GM21526 (cell line): ENCODE data around the gene SLC2A13.

ENCODE experiments used
- ATAC-seq: cut with Tn5 transposase; IDR thresholded peaks from one replicate; pipeline ENCODE4 v1.9.1; 2021; ENCODE audit warnings: moderate library complexity; ENCODE audit not compliant: unreplicated experiment, low FRiP score

The SLC2A13 gene

DNA sequence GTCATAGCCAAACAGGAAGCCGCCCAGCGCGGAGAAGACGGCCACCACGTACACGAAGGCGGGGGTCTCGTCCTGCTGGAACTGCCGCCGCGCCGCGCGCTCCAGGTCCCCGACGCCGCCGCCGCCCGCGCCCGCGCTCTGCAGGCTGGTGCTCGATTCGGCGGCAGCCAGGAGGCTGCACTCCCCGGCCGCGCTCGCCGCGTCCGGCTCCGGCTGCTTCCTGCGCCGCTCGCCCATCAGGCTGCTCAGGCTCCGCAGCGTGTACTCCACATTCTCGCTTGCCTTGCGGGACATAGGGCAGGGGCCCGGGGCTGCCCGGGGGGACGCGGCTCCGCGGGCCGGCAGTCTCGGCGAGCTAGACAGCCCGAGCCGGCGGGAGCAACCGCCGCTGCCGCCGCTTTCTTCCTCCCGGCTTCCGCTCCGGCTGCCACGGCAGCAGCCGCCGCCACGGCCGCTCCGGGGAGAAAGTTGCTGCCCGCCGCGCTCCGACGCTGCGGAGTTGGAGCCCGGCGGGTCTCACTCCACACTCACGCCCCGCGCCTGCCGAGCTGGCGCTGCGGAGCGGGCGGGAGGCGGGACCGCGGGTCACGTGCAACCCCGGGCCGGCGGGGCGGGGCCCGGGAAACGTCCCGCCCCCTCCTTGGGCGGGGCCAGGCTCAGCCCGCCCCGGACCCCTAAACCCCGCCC is at the start of gene SLC2A13:
Gene SLC2A13 (minus strand): TSS at position 567 of the 687 bp plus-strand sequence. CDS start 273 bp downstream, at position 294.
- peak; percentile 82 for ATAC-seq

DNA sequence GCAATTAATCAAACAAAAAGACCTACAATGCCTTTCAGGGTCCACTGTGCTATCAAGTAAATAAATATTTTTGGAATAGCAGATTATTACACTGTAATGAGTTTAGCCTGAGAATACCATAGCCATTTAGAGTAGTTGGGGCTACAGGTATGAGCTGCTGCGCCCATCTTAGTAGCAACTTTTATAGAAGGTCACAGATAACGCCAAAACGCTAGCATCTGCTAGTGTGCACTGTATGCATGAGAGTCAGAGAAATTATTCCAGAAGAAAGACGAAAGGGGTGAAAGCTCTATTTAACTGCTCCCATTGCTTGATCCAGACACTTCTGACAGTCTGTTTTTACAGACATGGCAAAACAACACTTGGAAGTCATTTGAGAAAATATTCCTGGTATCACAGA is 48.5 kb upstream of the SLC2A13 start:
- no peak for ATAC-seq

DNA sequence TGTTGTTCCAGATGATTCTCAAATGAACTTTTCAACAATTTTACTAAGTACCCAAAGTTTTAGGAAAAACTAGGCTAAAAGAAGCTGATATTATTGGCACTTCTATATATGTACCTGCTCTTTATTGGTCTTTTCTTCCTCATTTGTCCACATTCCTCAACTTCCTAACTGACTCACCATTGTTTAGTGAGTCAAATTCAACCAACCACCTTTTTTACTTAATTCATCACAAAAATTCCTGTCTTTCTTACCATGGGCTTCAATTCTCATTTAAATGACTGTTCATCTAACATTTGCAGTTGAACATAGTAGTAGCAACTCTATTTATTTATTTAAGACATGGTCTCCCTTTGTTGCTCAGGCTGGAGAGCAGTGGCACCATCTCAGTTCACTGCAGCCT is 47.6 kb upstream of the SLC2A13 start:
- no peak for ATAC-seq

DNA sequence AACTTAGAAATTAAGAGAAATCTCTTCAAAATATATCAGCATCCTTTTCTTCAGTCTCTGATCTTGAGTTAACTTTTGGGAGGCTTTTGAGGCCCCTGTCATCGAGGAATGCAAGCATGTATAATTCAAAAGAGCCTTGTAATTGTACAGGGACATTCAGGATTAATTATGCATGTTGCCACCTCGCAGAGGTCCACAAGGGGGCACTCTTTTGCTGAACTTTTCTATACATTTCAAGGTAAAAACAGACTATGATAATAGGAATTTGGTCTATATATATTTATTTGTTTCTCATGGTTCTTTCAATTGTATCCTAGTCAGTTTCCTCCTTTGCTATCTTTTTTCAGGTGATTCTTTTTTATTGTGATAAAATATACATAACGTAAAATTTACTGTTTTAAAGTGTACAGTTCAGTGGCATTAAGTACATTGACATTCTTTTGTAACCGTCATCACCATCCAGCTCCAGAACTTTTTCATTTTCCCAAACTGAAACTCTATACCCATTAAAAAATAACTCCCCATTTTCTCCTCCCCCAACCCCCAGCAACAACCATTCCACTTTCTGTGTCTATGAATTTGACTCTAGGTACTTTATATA is 47.0 kb upstream of the SLC2A13 start:
- no peak for ATAC-seq

DNA sequence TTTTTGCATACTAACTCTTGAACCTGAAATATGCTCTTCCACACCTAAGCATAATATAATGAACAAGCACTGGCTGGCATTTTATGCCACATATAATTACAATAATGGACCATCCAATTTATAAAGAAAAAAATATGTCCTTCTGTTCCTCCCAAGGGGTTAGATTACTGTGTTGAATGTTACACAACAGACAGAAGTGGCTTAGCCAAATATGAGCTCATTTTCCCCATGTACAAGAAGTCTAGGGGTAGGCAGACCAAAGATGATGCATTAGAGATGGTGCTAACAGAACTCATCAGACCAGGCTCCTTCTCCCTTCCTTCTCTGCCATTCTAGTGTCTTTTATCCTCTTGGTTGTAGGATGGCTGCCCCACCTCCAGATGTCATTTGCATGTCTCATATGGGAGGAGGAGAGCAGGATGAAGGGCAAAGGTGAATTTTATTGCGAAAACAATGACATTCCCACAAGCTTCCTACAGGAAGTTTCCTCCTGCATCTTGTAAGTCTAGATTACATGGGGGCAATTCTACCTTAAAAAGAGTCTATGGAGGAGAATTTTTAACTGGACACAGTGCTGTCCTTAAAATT is 43.9 kb upstream of the SLC2A13 start:
- no peak for ATAC-seq

DNA sequence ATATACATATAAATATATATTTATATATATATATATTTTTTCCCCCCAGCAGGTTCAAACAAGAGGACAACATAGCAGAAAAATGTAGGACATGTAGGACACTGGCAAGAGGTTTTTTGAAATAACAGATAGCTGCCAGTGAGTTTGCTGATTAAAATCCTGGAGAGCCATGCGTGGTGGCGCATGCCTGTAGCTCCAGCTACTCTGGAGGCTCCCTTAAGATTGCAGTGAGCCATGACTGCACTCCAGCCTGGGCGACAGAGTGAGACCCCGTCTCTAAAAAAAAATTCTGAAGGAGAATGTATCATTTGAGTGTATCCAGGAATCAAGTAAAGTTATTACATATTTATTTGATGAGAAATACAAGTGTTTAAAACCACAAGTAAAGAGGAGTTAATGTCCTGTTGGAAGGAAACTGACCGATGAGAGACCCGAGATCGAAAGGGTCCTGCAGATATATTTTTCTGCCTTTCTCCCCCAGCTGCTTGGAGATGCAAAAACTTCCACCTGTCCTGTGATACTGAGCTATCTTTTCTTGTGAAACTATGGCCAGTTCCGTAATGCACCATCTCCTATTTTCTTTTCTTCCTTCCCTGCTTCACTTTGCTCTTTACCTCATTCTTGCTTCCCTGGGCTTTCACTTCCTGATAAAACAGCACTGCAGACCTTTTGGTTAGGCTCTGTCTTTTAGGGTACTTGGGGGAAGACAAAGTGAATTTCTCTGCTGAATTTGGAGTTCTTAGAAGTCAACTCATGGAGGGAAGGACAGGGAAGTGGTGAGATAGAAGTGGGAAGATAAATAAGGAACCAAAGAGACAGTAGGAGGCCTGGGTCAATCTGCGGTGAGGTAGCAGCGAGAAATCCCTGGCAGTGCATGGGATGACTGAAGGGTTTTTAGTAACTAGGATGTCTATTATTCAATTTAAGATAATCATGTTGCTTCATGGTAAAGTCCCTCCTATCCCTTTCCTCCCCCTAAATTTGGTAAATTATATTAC is 41.2 kb upstream of the SLC2A13 start:
- ATAC-seq: no peak

DNA sequence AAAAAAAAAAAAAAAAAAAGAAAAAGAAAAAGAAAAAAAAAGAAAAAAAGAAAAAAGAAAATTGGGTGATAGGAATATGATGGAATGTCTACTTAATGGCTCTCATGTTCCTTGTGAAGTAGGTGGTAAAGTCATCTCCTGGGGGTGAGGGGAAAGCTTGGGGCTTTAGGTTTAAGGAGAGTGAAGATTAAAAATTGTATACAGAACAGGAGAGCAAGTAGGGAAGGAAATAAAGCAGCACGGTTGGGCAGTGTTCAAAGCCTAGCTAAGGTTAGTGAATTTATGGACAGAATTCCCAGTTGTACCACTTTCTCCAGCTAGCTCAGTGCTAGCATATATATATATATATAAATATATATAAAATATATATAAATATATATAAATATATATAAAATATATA is 40.0 kb upstream of the SLC2A13 start:
- no peak for ATAC-seq

DNA sequence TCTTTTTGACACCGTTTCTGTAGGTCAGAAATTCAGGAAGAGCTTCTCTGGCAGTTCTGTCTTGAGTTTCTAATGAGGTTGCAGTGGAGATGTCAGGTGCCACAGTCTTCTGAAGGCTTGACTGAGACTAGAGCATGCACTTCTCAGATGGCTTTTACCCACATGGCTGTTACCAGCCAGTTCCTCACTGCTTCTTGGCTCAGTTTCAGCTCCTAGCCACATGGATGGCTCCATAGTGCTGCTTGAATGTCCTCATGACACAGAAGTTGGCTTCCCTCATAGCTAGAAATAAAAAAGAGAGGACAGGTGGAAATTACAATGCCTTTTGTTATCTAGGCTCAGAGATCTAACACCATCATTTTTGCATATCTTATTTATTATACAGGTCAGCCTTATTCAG is 38.1 kb upstream of the SLC2A13 start:
- ATAC-seq: no peak

DNA sequence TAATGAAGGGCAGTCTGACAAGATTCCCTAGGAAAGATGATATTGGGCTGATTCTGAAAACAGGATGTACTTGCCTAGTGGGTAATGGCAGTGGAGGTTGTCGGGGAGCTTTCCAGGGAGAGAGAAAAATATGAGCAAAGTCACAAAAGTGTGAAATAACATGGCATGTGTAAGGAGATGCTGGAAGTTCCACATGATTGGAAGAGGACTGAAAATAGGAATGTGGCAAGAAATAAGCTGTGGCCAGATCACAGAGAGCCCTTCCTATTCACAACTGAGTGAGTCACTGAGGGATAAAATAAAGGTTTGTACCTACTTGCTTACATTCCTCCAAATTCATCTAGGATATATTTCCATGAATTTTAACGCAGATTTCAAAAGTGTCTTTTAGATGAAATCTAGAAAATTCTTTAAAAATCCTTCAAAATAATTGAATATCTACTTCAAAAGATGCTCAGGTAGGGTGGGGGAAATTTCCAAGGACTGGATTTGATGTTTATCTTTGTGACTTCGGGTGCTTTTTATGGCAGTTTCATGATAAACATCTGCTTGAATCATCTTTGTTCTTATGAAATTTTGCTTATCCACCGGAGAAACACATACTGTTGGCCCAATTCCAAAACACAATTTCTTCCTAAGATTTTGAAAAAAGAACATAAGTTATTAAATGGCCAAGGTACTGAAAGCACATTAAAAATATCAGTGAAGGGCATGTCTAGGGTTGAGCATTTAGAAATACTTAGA is 36.3 kb upstream of the SLC2A13 start:
- ATAC-seq: no peak

DNA sequence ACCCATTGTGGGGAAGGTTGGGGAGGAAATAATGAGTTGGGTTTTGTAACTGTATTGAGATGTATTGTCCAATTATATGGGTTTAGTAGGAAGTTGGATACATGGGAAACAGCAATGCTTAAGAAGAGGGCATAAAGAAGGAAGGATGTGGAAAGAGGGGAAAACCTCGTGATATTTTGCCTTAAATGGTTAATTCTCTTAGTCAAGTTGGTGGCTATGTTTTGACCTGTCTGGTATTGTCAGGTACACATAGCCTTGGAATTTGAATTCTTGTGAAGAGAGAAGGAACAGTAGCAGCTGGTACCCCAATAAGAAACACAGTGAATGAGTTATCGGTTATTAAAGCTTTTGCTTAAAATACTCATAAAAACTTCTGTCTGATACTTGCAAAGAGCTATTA is 32.6 kb upstream of the SLC2A13 start:
- ATAC-seq: no peak

DNA sequence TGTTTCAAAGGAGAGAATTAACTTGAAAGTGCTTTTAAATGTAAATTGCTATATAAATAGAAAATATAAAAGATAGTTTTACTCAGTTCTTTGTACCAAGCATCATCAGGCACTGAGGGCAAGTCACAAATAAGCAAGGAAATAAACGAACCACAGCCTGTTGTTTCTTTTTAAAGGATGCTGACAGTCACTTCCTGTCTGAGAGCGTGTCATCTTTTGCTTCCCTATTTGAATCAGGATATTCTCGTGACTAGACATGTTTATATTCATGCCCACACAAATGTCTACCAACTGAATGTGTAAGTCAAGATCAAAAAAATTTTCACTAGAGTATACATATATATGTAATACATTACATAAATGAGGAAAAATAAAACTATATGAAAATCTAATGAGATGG is 31.4 kb upstream of the SLC2A13 start:
- no peak for ATAC-seq

DNA sequence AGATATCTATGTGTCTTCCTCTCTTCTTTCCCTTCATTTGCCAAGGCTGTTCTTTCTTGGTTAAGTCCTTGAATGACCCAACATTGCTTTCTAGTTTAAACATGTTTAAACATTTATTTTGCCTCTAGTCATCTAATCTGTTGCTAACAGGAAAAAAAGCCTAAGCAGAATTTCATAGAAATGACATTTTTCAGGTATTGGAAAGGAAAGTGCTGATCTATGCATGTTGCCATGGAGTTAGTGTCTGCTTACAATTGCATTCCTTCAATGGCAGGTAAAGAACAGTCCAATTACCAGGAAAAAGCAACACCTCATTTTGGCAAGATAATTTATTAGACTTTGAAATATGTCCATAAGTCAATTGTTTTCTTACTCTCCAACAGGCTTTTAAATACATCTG is 21.5 kb upstream of the SLC2A13 start:
- ATAC-seq: no peak

DNA sequence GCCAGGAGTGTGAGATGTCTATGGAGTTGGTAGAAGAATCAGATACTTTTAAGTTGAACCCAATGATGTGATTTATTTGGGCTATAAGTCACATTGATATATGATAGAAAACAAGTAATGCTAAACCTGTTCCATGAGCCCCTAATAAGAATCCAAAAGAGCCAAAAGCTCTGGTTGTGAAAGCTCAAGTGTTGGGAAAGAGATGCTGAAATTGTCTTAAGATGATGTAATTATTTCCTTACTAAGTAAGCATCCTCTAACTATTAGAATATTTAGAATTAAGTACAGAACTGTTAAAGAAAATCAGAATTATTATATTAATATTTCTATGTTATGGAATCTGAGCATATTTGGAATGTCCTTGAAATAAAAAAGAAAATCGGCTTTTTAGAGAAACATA is 17.6 kb upstream of the SLC2A13 start:
- ATAC-seq: no peak

DNA sequence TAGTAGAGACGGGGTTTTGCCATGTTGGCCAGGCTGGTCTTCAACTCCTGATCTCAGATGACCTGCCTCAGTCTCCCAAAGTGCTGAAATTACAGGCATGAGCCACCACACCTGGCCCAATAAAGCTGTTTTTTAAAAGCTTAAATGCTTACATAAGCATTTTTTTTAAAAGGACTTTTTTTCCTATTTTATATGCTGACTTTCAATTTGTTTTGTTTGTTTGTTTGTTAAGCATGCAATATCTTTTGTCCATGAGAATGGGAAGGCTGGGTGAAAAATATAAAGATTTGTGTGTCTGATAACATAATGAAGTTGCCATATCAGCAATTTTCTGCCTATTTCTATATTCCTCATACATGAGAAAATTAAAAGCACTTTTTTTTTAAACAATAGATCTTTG is 17.0 kb upstream of the SLC2A13 start:
- ATAC-seq: no peak

DNA sequence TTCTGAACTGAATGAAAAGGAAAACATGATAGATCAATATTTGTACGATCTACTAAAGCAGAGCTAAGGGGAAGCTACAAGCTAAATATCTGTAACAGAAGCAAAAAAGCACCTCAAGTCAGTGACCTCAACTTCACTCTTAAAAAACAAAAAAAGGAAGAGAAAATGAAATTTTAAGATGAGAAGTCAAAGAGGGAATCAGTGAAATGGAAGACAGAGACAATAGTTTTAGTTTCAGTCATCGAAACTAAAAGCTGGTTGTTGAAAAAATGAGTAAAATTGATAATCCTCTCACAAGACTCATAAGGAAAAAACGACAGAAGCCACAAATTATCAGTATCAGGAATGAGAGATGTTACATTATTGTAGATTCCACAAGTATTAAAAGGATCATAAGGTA is 11.9 kb upstream of the SLC2A13 start:
- ATAC-seq: peak; percentile 95

DNA sequence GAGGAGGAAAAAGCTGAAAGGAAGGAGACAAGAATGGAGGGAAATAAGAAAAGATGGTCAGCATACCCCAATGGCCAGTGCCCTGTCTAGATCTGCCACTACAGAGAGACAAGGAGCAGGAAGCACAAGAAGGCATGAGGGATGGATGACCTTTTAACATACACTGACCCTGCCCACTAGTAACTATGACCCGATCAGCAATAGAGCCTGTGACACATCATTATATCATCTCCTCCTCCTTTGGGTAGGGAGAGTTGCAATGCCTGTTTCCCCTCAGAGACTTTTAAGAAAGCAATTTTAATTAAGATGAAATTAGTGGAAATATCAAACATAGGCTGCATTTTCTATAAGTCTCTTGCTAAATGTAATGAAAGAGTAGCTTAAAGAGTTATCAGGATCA is 4.7 kb upstream of the SLC2A13 start:
- no peak for ATAC-seq

DNA sequence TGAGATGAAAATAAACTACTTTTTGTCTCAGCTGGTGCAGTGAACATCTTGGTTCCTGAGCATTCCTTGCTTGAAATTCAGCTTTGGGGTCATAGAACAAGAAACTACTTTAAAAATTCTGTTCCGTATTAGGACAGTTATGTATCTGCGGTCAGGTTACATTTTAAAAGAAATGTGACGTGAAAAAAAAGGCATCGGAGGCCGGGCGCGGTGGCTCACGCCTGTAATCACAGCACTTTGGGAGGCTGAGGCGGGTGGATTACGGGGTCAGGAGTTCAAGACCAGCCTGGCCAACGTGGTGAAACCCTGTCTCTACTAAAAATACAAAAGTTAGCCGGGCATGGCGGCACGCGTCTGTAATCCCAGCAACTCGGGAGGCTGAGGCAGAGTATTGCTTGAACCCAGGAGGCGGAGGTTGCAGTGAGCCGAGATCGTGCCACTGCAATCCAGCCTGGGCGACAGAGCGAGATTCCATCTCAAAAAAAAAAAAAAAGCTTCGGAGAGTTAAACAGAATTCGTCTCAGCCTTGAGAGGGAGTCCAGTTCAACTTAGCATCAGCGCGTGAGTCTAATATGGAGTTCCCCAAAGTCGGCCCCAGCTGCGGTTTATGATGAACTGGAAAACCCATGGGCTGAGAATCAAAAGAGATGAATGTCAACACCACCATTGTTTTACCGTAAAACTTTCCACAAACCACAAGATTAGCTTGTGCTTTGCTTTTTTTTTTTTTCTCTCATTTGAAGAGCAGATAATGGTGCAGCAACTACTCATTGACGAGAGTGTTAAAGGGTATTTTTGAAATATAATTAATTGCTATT is 2.1 kb upstream of the SLC2A13 start:
- ATAC-seq: no peak

DNA sequence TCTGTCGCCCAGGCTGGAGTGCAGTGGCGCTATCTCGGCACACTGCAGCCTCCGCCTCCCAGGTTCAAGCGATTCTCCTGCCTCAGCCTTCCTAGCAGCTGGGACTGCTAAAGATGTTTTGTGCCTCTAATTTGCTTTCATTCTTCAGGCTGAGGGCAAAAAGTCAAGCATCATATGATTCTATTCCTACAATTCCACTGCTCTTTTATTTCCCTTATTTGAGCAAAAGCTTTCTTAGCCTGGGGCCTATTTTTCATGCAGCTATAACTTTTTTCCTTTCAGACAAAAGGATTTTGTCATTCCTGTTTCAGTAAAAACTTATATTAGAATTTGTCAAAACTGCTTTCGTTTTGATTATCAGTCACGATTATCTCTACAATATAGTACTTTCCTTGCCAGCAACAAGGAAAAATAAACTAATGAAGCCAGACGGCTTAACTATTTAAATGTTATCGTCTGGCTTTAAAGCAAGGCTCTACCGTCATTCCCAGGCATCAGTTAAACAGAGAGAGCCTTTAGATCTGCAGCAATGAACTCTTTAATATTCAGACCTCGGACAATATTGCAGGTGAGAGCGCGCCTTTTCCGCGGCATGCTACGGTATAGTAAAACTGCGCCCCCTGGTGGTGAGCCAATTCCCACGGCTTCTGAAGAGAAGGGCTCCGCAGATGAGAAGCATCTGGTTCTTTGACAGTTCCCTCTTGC is 1.4 kb upstream of the SLC2A13 start:
- peak; percentile 43 for ATAC-seq

DNA sequence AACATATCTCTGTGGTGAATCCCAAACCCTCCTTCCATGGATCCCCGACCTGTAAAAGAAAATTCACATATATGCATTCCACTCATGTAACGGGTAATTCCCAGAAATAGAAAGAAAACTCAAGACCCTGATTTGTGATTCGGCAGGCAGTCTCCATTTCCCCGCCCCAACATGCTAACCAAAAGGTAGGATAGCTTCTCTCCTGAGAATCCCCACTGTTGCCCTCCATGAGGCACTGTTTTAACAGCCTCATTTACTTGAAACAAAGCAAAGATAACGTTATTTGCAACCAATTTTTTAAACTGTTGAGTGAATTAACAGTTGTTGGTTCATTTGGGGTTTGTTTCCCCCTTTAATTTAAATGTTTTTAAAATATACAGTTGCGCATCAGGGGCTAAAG is 774 bp upstream of the SLC2A13 start:
- no peak for ATAC-seq
